ENCODE measurements around the gene KHNYN. TPM values are rescaled to one million over a fixed set of nuclear protein-coding genes. Genes with fewer than 3 reads are reported as not detected.
"Not testable (repeated sequence)": the region's sequence is repeated elsewhere in the genome, so short reads cannot be mapped to it uniquely, and the experiment has no call there.

Gene KHNYN
- total RNA-seq, 1 donor from 2014 or later = 38.8 TPM

DNA sequence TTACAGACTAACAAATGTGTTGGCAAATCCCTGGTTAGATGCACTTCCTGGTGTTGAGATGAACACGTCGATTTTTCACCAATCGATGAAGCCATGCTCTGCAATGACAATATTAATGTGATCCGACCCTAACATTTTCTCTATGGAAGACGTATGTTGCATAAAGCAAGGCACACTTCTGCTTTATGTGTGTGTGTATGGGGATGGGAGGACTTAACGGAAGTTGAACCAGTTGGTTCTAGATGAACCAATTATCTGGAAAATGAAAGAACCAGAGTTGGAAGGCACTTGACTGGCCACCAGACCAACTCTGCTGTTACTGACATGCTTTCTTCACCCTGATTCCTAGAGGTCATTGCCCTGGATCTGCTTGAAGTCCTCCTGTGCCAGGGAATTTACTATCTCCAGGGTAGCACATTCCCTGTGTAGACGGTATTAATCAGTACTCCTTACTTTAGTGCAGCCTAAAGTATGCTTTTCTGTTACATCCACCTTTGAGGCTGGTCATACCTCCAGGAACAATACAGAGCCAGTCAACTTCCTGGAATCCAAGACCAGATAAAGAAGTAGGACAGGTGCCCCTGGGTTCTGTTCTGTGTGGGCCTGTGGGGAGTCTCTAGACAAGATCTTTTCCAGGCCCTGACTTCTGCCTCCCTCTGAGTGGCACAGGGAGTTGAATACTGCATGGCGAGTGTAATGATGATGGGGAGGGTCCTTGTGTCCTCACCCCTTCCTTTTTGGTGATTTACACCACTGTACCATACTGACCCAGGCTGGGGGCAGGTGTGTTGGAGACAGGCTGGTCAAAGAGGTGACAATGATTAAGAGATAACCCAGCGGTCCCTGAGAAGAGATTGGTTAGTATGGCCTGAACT lies 8.7 kb downstream of the KHNYN start:
- DNase-seq = no peak

DNA sequence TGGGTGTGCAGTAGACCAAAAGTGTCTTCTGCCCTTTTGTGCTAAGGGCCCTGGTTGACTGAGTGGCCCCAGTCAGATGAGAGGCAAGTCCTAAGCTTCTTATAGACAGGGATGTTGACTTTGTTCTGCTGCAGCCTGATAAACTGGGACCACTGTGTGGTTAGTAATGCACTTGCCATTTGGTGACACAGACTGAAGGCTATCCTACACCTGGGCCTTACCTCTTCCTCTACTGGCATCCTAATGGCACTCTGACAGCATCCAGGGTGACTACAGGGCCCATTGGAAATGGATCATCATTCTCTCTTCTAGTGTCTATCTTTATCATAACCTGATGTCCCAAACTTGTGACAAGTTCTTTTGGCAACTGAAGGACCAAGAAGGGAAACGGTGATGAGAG lies 9.5 kb downstream of the KHNYN start:
- DNase-seq = peak; percentile 20

DNA sequence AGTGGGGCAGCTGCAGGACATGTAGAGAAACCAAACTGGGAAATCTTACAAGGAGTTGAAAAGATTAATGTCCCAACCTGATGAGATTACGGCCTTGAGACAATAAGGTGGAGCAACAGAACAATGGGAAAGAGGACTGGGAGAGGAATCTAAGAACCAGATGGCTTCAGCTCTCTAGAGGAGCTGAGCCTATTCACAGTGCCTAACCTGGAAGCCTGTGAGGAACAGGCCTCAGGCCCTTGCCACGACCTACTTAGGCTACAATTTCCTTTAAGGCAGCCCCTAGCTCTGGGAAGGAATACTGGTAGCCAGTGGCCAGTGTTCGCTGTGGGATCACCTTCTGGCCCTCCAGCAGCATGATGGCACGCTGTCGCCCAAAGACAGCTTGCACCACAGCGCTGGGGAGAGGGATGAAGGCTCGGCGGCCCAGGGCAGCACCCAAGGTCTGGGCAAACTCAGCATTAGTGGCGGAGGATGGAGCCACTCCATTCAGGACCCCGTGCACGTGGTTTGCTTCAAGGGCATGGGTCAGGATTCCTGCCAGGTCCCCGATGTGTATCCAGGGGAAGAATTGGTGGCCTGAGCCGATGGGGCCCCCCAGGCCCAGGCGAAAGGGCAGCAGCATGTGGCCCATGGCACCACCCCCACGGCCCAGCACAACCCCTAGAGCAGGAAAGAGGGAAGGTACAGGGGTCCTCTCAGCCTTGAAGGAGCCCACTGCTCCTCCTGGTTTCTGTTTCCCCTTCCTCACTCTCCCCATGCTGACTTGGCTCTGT lies 10.3 kb downstream of the KHNYN start:
- DNase-seq = no peak

DNA sequence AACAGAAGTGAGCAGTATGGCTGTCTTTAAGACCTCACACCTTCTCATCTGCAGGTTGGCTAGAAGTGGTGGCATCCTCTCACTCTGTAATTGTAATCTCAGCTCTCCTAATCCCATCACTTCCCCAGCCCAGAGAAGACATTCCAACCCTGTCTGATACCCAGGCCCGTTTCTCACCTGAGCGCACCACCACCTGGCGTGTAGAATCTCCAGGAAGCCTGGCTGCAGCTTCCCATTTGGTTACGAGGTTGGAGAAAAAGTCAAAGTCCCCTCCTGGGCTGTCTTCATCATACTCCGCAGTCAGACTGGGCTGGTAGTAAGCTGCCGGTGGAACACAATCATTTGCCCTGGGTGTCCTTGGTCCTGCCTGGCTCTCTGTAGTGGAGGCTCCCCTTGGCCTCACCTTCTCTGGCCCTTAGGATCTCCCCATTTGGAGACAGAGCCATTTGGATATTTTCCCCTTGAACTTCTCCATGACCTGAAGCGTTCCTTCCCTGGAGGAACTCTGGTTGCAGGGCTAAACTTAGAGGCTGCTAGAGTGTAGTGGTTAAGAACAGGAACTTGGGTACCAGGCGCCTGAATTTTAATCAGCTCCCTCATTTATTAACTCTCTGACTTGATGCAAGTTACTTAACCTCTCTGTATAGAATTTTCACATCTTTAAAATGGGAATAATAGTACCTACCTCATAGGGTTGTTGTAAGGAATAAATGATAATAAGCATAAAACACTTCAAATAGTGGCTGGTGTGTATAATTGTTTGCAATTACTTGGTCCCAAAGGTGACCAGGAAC lies 11.0 kb downstream of the KHNYN start:
- DNase-seq = no peak

DNA sequence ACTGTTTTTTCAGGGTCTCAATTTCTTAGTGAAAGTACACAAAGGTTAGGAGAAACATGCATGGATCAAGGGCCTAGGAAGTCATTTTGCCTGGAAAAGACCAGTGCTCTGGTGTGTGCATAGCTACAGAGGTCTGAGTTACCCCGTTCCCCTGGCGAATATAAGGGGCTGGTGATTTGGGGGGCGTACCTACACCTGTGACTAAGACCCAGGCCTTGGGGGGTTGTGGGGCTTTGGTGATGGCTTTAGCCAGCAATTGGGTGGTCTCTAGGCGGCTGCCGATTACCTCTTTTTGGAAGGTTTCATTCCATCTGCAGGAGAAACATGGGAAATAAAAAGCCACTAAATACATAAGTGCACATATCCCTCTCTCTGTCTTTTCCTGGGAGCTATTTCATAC lies 11.7 kb downstream of the KHNYN start:
- peak; percentile 69 for DNase-seq

DNA sequence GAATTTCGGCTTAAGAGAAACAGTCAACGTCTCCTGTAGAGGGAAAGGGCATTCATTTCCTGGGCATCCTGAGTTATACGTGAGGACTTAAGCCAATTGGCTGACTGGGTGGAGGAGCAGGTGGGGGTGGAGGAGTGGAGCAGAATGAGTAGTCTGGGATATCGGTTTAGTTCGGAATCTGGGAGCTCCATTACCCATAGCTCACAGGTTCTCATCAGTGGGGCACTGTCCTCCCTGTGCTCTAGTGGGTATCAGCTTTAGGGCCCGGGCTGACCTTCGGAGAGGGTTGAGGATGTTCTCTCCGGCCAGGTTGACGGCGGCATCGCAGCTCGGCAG lies 12.1 kb downstream of the KHNYN start:
- DNase-seq = no peak

DNA sequence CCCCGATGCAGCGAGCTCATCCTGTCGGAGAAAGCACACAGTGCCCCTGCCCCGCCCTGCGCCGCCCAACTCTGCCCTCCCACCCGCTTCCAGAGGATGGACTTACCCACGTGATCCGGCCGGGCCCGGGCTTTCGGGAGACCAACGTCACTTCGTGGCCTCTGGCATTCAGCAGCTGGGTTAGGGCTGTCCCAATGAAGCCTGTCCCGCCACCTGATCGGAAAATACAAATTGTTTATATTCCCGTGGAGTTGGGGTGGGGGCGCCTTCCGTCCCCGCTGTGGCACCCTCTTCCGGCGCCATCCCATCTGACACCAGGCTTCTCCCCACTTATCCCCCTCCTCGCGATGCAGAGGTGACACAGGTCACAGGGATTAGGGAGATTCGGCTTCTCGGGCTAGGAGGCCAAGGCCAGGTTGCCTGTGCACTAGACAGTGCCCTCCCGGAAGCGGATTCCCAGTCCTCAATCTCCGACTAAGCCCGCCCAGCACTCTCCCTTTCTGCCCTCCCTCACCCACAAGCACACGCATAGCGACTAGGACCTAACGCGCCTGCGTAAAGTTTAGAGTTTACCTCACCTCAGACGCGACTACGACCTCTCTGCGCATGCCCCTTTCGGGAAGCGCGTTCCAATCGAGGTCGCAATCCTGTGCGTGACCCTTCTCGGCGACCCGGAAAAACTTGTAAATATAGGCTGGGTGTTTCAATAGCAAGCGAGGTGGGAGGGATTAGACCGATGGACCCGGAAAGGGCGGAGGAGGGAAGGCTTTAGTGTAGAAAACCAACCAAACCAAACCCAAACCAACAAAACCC lies 12.7 kb downstream of the KHNYN start, which contains the start of gene SDR39U1:
TSS of gene SDR39U1 (minus strand) at position 537 of the 813 bp plus-strand sequence. CDS start at position 530, 7 bp downstream.
- DNase-seq = peak; percentile 99

DNA sequence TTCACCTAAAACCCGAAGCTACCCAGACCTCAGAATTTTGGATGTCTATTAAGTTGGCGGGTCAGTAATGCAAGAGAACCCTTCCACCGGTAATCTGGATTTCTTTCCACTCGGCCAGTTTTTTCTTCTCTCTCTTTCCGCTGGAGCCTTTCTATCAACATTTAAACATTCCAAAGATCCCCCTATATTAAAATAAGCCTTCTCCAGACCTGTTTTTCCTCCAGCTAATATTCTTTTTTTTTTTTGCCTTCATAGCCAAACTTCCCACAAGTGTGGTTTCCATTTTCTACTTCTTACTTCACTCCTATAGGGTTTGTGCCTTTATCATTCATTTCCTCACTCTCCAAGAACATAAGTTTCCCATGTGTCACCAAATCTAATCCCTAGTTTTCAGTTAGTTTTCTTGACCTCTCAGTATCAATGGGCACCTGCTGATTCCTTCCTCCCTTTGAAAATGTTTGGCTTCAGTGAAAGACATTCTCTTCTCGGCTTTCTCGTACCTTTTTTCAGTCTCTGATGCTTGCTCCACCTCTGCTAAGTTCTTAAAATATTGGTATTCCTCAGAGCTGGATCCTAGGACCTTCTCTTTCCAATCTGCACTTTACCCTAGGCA lies 13.4 kb downstream of the KHNYN start:
- peak; percentile 36 for DNase-seq

DNA sequence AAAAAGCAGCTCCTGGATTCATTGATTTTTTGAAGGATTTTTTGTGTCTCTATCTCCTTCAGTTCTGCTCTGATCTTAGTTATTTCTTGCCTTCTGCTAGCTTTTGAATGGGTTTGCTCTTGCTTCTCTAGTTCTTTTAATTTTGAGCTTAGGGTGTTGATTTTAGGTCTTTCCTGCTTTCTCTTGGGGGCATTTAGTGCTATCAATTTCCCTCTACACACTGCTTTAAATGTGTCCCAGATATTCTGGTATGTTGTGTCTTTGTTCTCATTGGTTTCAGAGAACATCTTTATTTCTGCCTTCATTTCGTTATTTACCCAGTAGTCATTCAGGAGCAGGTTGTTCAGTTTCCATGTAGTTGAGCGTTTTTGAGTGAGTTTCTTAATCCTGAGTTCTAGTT lies 21.1 kb downstream of the KHNYN start:
- not testable (repeated sequence) for DNase-seq

DNA sequence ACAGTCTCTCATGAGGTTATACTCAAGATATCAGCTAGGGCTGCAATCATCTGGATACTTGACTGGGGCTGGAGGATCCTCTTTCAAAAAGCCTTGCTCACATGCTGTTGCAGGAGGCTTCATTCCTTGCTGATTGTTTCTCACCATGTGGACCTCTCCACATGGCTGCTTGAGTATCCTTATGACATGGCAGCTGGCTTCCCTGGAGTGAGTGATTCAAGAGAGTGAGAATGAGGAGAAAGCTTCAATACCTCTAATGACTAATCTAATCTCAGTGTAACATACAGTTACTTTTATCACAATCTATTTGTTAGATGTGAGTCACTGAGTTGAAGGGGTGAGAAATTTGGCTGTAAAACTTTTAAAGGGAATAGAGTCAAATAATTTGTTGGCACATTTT lies 27.2 kb downstream of the KHNYN start:
- no peak for DNase-seq

DNA sequence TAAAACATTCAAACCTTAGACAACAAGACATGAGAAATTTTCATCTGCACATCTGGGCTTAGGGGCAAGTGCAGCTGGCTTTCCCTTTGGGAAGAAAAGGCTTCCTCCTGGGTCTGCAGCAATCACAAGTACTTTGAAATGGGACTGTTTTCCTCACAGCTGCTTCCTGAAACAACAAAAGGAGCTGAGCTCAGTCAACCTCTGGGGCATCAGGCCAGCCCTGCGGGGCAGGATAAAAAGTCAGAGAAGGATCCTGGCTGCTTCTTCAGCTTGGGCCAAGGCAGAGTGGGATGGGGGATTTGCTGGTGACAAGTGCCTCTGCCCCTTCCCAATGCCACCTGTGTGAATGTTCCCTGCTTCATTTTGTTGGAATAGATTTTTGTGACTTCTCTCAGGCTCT lies 29.0 kb downstream of the KHNYN start:
- DNase-seq = no peak

DNA sequence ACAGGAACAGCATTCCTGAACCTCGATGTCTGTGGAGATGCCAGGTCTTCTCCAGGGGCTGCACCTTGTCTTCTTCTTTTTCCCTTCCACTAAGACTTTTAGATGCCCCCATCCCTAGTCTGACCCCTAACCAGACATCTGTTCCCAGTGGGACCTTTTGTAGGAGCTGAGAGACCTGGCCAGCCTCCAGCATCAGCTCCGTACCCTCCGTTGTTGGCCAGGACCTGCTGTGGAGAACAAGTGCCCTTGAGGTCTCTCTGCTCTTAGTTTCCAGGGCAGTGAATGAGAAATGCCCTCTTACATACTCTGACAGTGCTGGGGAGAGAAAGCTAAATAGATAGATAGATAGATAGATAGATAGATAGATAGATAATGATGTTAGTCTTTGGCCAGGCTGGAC lies 29.6 kb downstream of the KHNYN start:
- DNase-seq = no peak

DNA sequence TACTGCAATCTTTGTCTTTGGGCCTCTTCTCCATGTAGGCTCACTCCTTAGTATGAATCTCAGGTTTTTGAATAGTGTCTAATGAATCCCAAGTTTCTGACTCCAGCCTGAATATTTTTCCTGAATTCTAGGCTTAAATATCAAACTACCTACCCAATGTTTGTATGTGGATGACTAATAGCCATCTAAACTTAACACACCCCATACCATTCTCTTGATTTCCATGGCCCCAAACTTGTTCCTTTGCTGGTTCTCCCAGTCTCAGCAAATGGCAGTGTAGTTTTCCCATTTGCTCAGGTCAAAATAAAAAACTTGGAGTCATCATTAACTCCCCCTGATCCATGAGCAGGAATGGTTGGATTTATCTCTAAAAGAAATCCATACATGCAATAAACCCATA lies 31.6 kb downstream of the KHNYN start:
- no peak for DNase-seq

DNA sequence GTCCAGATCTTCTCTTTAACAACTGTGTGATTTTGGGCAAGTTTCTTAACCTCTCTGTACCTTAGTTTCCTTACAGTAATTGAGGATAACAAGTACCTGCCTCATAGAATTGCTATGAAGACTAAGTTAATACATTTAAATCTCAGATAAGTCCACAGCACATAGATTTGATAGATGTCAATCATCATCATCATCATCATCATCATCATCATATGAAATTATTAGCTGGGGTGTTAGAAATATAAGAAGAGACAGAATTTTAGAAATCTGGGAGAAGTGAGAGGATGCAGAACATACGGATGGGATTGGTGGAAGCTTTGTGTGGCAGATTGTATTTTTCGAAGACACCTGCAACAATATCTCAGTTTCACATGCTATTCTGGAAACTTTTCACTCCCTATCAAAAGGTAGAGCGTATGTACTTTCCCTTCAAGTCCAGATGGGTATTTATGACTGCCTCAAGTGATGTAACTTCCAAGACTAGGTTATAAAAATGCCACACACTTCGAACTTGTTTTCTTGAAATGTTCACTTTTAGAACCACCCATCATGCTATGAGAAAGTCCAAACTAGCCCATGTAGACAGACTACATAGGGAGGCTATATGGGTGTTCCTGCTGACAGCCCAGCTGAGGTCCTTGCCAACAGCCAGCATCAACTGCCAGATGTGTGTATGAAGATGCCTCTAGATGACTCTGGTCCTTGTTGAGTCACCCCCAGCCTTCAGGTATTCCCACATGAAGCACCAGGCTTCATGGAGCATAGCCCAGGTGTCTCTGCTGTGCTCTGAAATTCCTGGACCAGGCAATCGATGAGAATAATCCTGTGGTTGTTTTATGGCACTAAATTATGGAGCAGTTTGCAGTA lies 33.5 kb downstream of the KHNYN start:
- DNase-seq = no peak

DNA sequence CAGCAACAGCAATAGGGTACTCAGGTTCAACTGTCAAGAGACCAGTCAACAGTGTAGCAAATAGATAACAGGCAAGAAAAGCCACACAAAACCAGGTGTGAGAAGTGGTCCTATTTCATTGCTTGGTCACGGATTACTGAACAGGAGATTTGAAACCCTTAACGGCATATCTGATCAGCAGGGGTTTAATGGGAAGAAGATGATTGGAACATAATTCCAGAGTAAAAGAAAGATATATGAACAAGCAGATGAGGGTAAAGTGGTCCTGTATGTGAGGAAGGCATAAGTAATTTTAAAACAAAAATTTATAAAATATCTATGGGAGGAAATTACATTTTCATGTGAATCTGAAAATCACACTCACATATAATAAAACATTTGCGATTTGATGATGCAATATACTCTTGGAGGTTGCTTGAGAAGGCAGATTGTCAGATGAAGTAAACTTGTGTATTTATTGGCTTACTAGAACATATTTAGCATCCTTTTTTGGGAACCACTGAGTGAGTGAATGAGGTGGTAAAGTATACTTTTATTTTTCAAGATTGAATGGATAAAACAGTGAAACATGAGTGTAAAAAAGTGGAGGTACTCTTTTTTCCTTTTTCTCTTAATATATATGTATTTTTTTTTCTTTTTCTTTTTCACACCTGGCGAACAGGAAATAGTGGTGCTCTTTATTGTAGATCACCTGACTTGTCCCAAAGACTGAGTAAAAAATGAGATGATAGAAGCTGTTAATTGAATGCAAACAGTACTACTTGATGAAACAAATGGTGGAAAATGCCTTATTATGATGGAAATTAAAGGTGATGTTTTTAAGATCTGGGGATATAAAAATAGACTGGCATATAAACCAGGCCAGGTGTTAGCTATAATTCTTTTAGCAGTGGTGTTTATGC lies 34.4 kb downstream of the KHNYN start:
- no peak for DNase-seq

DNA sequence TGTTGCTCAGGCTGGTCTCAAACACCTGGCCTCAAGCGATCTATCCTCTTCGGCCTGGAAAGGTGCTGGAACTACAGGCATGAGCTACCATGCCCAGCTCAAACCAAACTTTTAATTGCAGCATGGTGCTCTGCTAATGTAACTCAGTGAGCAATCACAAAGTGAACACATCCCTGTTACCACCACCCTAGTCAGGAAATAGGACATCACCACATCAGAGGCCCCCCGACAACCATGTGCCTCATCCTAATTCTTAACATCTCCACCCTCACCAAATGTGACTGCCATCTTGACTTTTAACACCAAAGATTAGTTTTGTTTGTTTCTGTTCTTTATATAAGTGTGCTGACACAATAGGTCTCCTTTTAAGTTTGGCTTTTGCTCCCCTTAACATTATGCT lies 35.6 kb downstream of the KHNYN start:
- DNase-seq = no peak

DNA sequence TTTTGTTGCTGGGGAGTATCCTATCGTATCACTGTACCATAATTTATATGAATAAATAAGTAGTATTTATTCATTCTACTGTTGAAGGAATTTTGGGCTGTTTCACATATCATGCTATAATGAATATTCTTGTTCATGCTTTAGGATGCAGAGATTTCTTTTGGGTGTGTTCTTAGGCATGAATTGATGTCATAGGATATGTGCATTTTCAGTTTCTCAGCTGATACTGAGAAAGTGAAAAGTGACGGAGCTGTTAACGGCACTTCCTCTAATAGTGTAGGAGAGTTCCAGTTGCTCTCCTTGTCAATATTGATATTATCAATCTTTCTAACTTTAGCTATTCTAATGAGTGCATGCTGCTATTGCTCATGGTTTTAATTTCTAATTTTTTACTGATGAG lies 36.1 kb downstream of the KHNYN start:
- no peak for DNase-seq

DNA sequence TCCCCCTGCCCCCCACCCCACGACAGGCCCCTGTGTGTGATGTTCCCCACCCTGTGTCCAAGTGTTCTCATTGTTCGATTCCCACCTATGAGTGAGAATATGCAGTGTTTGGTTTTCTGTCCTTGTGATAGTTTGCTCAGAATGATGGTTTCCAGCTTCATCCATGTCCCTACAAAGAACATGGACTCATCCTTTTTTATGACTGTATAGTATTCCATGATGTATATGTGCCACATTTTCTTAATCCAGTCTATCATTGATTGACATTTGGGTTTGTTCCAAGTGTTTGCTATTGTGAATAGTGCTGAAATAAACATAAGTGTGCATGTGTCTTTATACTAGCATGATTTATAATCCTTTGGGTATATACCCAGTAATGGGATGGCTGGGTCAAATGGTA lies 40.7 kb downstream of the KHNYN start:
- not testable (repeated sequence) for DNase-seq

DNA sequence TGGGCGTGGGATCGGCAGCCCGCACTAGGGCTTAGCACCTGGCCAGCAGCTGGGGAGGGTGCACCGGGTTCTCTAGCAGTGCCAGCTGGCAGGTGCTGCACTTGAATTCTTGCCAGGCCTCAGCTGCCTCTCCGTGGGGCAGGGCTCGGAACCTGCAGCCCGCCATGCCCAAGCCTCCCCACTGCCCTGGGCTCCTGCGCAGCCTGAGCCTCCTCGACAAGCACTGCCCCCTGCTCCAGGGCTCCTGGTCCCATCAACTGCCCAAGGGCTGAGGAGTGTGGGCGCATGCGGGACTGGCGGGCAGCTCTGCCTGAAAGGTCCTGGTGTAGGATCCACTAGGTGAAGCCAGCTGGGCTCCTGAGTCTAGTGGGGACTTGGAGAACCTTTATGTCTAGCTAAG lies 43.5 kb downstream of the KHNYN start:
- no peak for DNase-seq
